HCT116 (cell line): ENCODE data around the gene HOXC6. TPM values are rescaled to one million over a fixed set of nuclear protein-coding genes. Genes with fewer than 3 reads are reported as not detected.

Experiments used
- ATAC-seq: fragments of 200-7000 bp; cut with Tn5 transposase; 2 replicates; pipeline ENCODE4 v1.9.1; 2020; ENCODE audit warnings: mild to moderate bottlenecking, moderate library complexity
- BruUV-seq: library from RNA; stranded (reverse); fragments of 400-500 nt; replicated peaks from 2 replicates; lab custom pipeline; 2021; lab: Mats Ljungman, UMichigan
- CTCF ChIA-PET: fragments of 300-600 bp; sonication (Branson Sonifier 250); formaldehyde crosslinking; loops from one replicate; lab custom pipeline; 2021; ENCODE audit warnings: antibody characterized with exemption; lab: Charles Lee
- POLR2A ChIA-PET: fragments of 300-600, 350-600 bp; sonication (Branson Sonifier 250); formaldehyde crosslinking; loops from one replicate; lab custom pipeline; 2021; ENCODE audit warnings: antibody characterized with exemption; lab: Charles Lee
- RAD21 ChIA-PET, 2 experiments: fragments of 300-600 bp; sonication (Branson Sonifier 250); formaldehyde crosslinking; loops; one replicate each; lab custom pipeline; 2023; ENCODE audit warnings: low total read pairs in 2 of 2; ENCODE audit not compliant: uncharacterized antibody in 2 of 2, unreplicated experiment in 2 of 2, low non-redundant PET in 1 of 2; lab: Charles Lee
- DNase-seq: peaks from one replicate; pipeline ENCODE4 v3.0.0-alpha.2; 2010; ENCODE audit warnings: low read depth, low spot score
- H2AFZ ChIP-seq: fragments of 200-600 bp; shearing (Covaris generic), sonication (generic); 2 replicates; pipeline ENCODE4 v1.6.1; 2017; ENCODE audit warnings: low read depth, mixed run types, mixed read lengths, antibody characterized with exemption, low read length; ENCODE audit not compliant: poor library complexity, severe bottlenecking
- H3K27ac ChIP-seq: 2 replicates; pipeline ENCODE4 v1.5.1; 2012; ENCODE audit warnings: low read depth, low read length
- H3K27me3 ChIP-seq: fragments of 200-600 bp; sonication (generic); 2 replicates; pipeline ENCODE4 v1.6.1; 2016; ENCODE audit warnings: mixed run types, low read length, mixed read lengths; ENCODE audit not compliant: insufficient read depth
- H3K36me3 ChIP-seq, 2 experiments: fragments of 200-500 bp in 1 of 2; fragments of 200-600 bp in 1 of 2; sonication (Bioruptor generic) in 1 of 2; sonication (generic) in 1 of 2; 2 replicates each; pipeline versions ENCODE4 v1.5.1 to v1.6.1; 2014 to 2016; ENCODE audit warnings: low read length in 2 of 2, inconsistent platforms in 1 of 2, mixed read lengths in 1 of 2, mixed run types in 1 of 2; ENCODE audit not compliant: insufficient read depth in 2 of 2, control insufficient read depth in 1 of 2
- H3K4me1 ChIP-seq, 2 experiments: fragments of 200-600 bp in 1 of 2; sonication (generic) in 1 of 2; 2 replicates each; pipeline versions ENCODE4 v1.5.1 to v1.6.1; 2012 to 2017; ENCODE audit warnings: low read length in 2 of 2, inconsistent platforms in 1 of 2, mild to moderate bottlenecking in 1 of 2, mixed read lengths in 1 of 2, mixed run types in 1 of 2, moderate library complexity in 1 of 2; ENCODE audit not compliant: insufficient read depth in 2 of 2, control insufficient read depth in 1 of 2
- H3K4me2 ChIP-seq: fragments of 200-600 bp; sonication (generic); 2 replicates; pipeline ENCODE4 v1.6.1; 2017; ENCODE audit warnings: mixed run types, low read length, mixed read lengths
- H3K4me3 ChIP-seq, 2 experiments: fragments of 200-600 bp in 1 of 2; sonication (generic) in 1 of 2; replicated peaks in 1 of 2; 2 replicates each; pipeline ENCODE4 v1.5.1; 2011 to 2016; ENCODE audit warnings: low read length in 2 of 2, control low read depth in 1 of 2, low read depth in 1 of 2, mild to moderate bottlenecking in 1 of 2, mixed read lengths in 1 of 2, mixed run types in 1 of 2
- H3K79me2 ChIP-seq: fragments of 200-600 bp; sonication (generic); 2 replicates; pipeline ENCODE4 v1.6.1; 2017; ENCODE audit warnings: mild to moderate bottlenecking, mixed run types, low read length, moderate library complexity, mixed read lengths; ENCODE audit not compliant: insufficient read depth
- H3K9ac ChIP-seq: fragments of 200-600 bp; sonication (generic); 2 replicates; pipeline ENCODE4 v1.6.1; 2016; ENCODE audit warnings: low read length, mixed read lengths
- H3K9me2 ChIP-seq: fragments of 200-600 bp; sonication (generic), shearing (Covaris generic); 2 replicates; pipeline ENCODE4 v1.6.1; 2017; ENCODE audit warnings: mixed run types, mild to moderate bottlenecking, moderate library complexity; ENCODE audit not compliant: insufficient read depth
- H3K9me3 ChIP-seq, 2 experiments: fragments of 200-500 bp in 1 of 2; fragments of 200-600 bp in 1 of 2; sonication (Bioruptor generic) in 1 of 2; sonication (generic) in 1 of 2; 2 replicates each; pipeline ENCODE4 v1.6.1; 2014 to 2017; ENCODE audit warnings: low read length in 2 of 2, mixed read lengths in 2 of 2, inconsistent platforms in 1 of 2, low read depth in 1 of 2, mild to moderate bottlenecking in 1 of 2, mixed run types in 1 of 2, moderate library complexity in 1 of 2; ENCODE audit not compliant: control insufficient read depth in 1 of 2, insufficient read depth in 1 of 2
- H4K20me1 ChIP-seq: fragments of 200-600 bp; sonication (generic), shearing (Covaris generic); 2 replicates; pipeline ENCODE4 v1.6.1; 2017; ENCODE audit warnings: mixed run types, mild to moderate bottlenecking, moderate library complexity; ENCODE audit not compliant: insufficient read depth
- CBX3 ChIP-seq: IDR thresholded peaks from 2 replicates; pipeline ENCODE4 v1.6.1; 2012; ENCODE audit warnings: low read depth
- POLR2A ChIP-seq: IDR thresholded peaks from 2 replicates; pipeline ENCODE4 v1.7.0; 2011; ENCODE audit warnings: borderline replicate concordance; ENCODE audit not compliant: insufficient read depth, insufficient read length; ENCODE audit errors: extremely low read depth
- ZFX ChIP-seq: fragments of 450-650 bp; IDR thresholded peaks from 2 replicates; pipeline ENCODE4 v1.6.1; 2017
- intact Hi-C: fragments of 100-400 bp; cut with micrococcal nuclease; formaldehyde crosslinking; loops from 2 replicates; pipeline ENCODE4 v1.10.0; 2022
- total RNA-seq: library from RNA; stranded (reverse); gene quantifications from one replicate; pipeline ENCODE4 v1.2.1, GENCODE V29; 2021; ENCODE audit not compliant: unreplicated experiment
- TF ChIP-seq, protein P1 (sequence below), 3 experiments: fragments of 200-600 bp in 1 of 3; sonication (generic) in 1 of 3; IDR thresholded peaks in 2 of 3; conservative IDR thresholded peaks in 1 of 3; 2 replicates each; pipeline ENCODE4 v1.5.1; 2012 to 2017; ENCODE audit warnings: low read depth in 2 of 3, low read length in 2 of 3, antibody characterized with exemption in 1 of 3, borderline replicate concordance in 1 of 3, control low read depth in 1 of 3, mild to moderate bottlenecking in 1 of 3, mixed read lengths in 1 of 3, mixed run types in 1 of 3, moderate library complexity in 1 of 3; ENCODE audit not compliant: insufficient read depth in 1 of 3

The HOXC6 gene
- total RNA-seq, 1 experiment from 2014 or later = 3.1 TPM

DNA sequence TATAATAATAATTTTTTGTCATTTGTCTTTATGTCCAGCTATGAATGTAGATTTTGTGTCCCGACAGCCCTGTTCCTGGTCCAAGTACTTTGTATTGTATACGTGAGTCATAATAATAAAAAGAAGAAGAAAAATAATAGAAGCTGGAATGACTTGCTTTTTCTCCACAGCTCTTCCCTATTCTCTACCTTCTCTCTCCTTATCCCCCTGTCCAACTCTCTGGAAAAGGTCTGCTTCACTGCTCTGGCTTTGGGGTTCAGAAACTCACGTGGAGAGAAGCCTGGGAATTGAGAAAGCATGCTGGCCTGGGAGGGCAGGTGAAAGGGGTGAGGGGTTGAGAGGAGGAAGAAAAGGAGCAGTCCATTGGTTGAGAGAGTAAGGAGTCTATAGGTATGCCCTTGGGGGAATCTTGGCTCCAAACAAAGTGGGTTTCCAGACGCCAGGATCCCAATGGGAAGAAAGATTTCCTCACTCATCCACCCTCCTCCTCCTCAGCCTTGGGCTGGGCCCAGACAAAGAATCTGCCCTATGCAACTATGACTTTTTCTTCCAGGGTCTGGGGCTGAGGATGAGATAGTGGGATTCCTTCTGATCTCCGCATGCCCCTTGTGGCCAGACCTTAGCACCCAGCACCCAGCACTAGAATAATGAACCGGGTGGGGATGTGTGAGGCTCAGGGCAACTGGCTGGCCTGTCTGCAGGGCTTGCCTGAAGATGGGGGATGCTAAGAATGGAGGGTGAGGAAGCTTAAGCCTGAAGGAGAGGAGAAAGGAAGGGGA, 15.4 kb upstream of the HOXC6 start:
- DNase-seq = no peak
- ATAC-seq = no peak
- Histone ChIP-seq H4K20me1 (no peaks in the 10 kb centered on the region), H3K27me3 (no peaks in the 10 kb centered on the region), H3K9me3 (no peaks in the 10 kb centered on the region), H2AFZ (no peak overlapping the region), H3K4me2 (no peak overlapping the region), H3K36me3 (no peaks in the 10 kb centered on the region), H3K9me2 (no peaks in the 10 kb centered on the region), H3K4me1 (peaks cover 6 to 11% of the 10 kb centered on the region in 2 experiments), H3K27ac (no peak overlapping the region), H3K4me3 (no peak overlapping the region), H3K9ac (no peak overlapping the region), H3K79me2 (no peaks in the 10 kb centered on the region)
- CTCF ChIA-PET = interaction anchor here (1.7 kb wide), 2 partner anchors 179 to 188 kb away, joined by 5 to 6 read pairs; no protein-coding TSS in a partner anchor
- intact Hi-C loops = no loop called here
- TF ChIP-seq CBX3 = no peak
- TF ChIP-seq, protein P1, sequence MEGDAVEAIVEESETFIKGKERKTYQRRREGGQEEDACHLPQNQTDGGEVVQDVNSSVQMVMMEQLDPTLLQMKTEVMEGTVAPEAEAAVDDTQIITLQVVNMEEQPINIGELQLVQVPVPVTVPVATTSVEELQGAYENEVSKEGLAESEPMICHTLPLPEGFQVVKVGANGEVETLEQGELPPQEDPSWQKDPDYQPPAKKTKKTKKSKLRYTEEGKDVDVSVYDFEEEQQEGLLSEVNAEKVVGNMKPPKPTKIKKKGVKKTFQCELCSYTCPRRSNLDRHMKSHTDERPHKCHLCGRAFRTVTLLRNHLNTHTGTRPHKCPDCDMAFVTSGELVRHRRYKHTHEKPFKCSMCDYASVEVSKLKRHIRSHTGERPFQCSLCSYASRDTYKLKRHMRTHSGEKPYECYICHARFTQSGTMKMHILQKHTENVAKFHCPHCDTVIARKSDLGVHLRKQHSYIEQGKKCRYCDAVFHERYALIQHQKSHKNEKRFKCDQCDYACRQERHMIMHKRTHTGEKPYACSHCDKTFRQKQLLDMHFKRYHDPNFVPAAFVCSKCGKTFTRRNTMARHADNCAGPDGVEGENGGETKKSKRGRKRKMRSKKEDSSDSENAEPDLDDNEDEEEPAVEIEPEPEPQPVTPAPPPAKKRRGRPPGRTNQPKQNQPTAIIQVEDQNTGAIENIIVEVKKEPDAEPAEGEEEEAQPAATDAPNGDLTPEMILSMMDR (IDR thresholded peaks at IDR 0.05 in 2 of 3, conservative IDR thresholded peaks at IDR 0.05 in 1 of 3; ENCODE audit: borderline replicate concordance in 1 of 3, insufficient read depth in 1 of 3, low read depth in 2 of 3, low read length in 2 of 3) = peak in 1 of 3 experiments; percentile 18; a peak in 1 of 6 replicates
- no peak for TF ChIP-seq POLR2A
- no TSS peak for BruUV-seq
- RAD21 ChIA-PET = no interaction called here
- POLR2A ChIA-PET = no interaction called here

DNA sequence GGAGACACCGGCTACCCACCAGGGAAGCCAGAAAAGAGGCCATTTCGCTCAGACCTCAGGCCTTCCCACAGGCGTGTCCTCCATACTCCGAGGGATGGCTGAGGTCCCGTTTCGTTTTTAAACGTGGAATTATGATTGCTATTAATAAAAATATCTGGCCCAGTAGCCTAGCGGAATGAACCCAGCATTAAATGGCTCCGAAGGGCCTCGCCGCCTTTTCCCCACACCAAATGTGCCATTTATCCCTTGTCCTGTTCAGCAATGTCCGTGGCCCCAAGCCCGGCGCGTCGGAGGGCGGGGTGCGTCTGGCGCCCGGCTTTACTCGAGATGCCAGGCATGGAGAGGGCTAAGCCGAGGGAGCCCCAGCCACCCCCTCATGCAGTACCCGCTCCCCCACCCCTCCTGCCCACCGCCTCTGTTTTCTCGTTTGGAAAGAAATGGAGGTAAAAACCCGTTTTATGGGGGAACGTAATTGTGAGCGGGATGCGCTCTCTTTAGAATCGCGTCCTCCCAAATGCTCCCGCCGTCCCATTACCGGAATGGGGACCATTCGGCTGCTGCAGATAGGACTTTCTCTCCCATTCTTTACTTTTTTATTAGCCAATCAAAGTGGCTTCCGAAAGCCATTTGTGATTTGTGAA, 13.7 kb upstream of the HOXC6 start:
- ATAC-seq = no peak
- Histone ChIP-seq H3K4me2 (no peak overlapping the region), H3K4me1 (peaks cover 15 to 24% of the 10 kb centered on the region in 2 experiments), H4K20me1 (no peaks in the 10 kb centered on the region), H3K4me3 (no peak overlapping the region), H2AFZ (no peak overlapping the region), H3K27me3 (no peaks in the 10 kb centered on the region), H3K9ac (no peak overlapping the region), H3K27ac (no peak overlapping the region), H3K79me2 (no peaks in the 10 kb centered on the region), H3K9me3 (no peaks in the 10 kb centered on the region), H3K36me3 (no peaks in the 10 kb centered on the region), H3K9me2 (no peaks in the 10 kb centered on the region)
- no TSS peak for BruUV-seq
- ChIA-PET RAD21 (no interaction called here), CTCF (interaction anchor here (4.3 kb wide), 1 partner anchor 8 kb away, joined by 29 read pairs; no protein-coding TSS in a partner anchor), POLR2A (no interaction called here)
- DNase-seq = no peak
- intact Hi-C loops = no loop called here
- no peak for TF ChIP-seq ZFX
